Progenitor cell of endocrine pancreas (in vitro differentiated cells): Measurements from ENCODE around the gene CDH4. TPM values are rescaled to one million over a fixed set of nuclear protein-coding genes. Genes with fewer than 3 reads are reported as not detected.

Experiments
- DNase-seq: peaks from one replicate; pipeline ENCODE4 v3.0.0; 2021; ENCODE audit warnings: low spot score; ENCODE audit not compliant: unreplicated experiment
- H3K27ac Mint-ChIP-seq: 2 replicates; pipeline ENCODE4 v1.8.0; 2021; ENCODE audit warnings: mild to moderate bottlenecking, moderate library complexity, mixed read lengths
- H3K27me3 Mint-ChIP-seq: 2 replicates; pipeline ENCODE4 v1.8.0; 2021; ENCODE audit warnings: mixed read lengths
- H3K36me3 Mint-ChIP-seq: 2 replicates; pipeline ENCODE4 v1.8.0; 2022; ENCODE audit warnings: mixed read lengths; ENCODE audit not compliant: insufficient read depth
- H3K4me1 Mint-ChIP-seq: 2 replicates; pipeline ENCODE4 v1.8.0; 2021; ENCODE audit warnings: low read depth, mixed read lengths
- H3K4me3 Mint-ChIP-seq: 2 replicates; pipeline ENCODE4 v1.8.0; 2021; ENCODE audit warnings: low read depth, mild to moderate bottlenecking, moderate library complexity, mixed read lengths
- H3K9me3 Mint-ChIP-seq: 2 replicates; pipeline ENCODE4 v1.8.0; 2021; ENCODE audit warnings: low read depth, mixed read lengths
- total RNA-seq: library from RNA; stranded (reverse); gene quantifications from 2 replicates; pipeline ENCODE4 v1.2.1, GENCODE V29; 2021
- TF ChIP-seq, protein P1 (sequence below): fragments of 200-600 bp; sonication (generic); IDR thresholded peaks from one replicate; pipeline ENCODE4 v1.5.0; 2021; ENCODE audit warnings: antibody characterized with exemption, mild to moderate bottlenecking; ENCODE audit not compliant: unreplicated experiment

The CDH4 gene
- total RNA-seq, 1 donor from 2014 or later: 0.43 TPM

DNA sequence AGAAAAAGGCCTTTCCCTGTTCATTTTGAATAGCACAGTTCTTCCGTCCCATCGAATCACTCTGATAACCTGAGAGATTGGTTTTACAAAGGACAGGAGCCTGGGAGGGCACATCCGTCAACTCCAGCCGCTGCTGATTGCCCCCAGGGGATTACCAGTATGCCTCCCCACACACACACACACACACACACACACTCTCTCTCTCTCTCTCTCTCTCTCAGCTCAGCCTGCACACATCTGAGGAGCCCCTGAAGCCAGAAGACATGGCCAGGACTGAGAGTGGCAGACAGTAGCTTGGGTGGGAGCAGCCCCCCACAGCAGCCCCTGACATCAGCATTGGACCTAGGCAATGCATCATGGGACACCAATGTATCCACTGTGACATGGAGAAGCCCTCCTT lies 13.2 kb upstream of the CDH4 start:
- TF ChIP-seq, protein P1, sequence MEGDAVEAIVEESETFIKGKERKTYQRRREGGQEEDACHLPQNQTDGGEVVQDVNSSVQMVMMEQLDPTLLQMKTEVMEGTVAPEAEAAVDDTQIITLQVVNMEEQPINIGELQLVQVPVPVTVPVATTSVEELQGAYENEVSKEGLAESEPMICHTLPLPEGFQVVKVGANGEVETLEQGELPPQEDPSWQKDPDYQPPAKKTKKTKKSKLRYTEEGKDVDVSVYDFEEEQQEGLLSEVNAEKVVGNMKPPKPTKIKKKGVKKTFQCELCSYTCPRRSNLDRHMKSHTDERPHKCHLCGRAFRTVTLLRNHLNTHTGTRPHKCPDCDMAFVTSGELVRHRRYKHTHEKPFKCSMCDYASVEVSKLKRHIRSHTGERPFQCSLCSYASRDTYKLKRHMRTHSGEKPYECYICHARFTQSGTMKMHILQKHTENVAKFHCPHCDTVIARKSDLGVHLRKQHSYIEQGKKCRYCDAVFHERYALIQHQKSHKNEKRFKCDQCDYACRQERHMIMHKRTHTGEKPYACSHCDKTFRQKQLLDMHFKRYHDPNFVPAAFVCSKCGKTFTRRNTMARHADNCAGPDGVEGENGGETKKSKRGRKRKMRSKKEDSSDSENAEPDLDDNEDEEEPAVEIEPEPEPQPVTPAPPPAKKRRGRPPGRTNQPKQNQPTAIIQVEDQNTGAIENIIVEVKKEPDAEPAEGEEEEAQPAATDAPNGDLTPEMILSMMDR: no peak
- Mint-ChIP-seq H3K36me3 (no peaks in the 10 kb centered on the region), H3K27me3 (peaks cover 57% of the 10 kb centered on the region), H3K4me3 (no peak overlapping the region), H3K9me3 (no peaks in the 10 kb centered on the region), H3K4me1 (no peaks in the 10 kb centered on the region), H3K27ac (no peak overlapping the region)
- no peak for DNase-seq

DNA sequence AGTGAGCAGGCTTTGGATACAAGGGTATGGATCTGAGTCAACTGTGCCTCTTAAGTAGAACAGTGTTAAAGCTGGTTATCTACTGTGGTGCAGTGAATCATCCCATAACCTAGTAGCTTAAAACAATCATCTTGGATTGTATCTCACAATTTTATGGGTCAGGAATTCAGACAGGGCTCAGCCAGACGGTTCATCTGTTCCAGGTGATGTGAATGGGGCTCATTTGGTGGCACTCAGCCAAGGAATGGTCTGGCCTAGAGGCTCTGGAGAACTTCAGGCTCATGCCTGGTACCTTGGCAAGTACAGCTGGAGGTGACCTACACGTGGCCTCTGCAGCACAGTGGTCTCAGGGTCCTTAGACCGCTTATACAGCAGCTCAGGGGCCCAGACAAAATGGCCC lies 11.2 kb upstream of the CDH4 start:
- no peak for DNase-seq
- H3K4me1 Mint-ChIP-seq: no peaks in the 10 kb centered on the region
- TF ChIP-seq, protein P1: no peak
- peaks cover 69% of the 10 kb centered on the region for H3K27me3 Mint-ChIP-seq
- H3K27ac Mint-ChIP-seq: no peak overlapping the region
- H3K4me3 Mint-ChIP-seq: no peak overlapping the region
- no peaks in the 10 kb centered on the region for H3K9me3 Mint-ChIP-seq
- H3K36me3 Mint-ChIP-seq: no peaks in the 10 kb centered on the region

DNA sequence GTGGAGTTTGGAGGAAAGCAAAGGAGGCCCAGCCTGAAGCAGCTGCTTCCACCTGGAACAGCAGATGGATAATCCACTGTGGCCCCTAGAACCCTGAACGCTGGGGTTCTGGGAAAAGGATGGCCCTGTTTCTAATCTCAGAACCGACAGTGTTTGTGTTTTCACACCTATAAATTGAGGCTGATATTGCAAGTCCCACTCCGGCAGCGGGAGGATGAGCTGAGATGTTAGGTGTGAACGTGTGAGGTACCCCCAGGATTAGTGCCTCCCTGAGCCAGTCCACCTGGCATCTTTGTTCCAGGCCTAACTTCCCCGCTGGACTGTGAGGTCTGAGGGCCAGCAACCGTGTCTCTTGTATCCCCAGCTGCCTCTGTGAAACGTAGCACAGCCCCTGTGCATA lies 7.8 kb upstream of the CDH4 start:
- no peak overlapping the region for H3K27ac Mint-ChIP-seq
- H3K9me3 Mint-ChIP-seq: no peaks in the 10 kb centered on the region
- DNase-seq: no peak
- peaks cover 76% of the 10 kb centered on the region for H3K27me3 Mint-ChIP-seq
- TF ChIP-seq, protein P1: no peak
- H3K4me1 Mint-ChIP-seq: no peaks in the 10 kb centered on the region
- H3K4me3 Mint-ChIP-seq: no peak overlapping the region
- H3K36me3 Mint-ChIP-seq: no peaks in the 10 kb centered on the region

DNA sequence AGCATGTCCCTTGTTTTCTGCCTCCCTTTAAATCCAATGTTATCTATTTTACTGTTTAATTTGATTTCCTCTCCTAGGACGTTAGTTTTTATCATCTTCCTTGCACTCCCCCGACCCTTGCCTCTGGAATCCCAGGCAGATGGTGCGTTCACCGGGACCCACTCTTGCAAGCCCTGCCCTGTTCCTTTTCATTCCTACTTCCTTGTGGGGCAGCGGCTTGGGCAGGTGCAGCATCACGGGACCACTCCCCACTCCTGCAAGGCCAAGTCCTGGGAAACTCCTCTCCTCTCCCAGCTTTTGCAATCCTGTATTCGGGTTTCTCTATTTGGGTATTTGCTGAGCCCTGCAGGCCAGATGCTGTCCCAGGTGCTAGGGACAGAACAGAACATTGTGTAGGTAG lies 5.8 kb upstream of the CDH4 start:
- no peak overlapping the region for H3K27ac Mint-ChIP-seq
- TF ChIP-seq, protein P1: no peak
- no peaks in the 10 kb centered on the region for H3K4me1 Mint-ChIP-seq
- no peak for DNase-seq
- H3K36me3 Mint-ChIP-seq: no peaks in the 10 kb centered on the region
- no peaks in the 10 kb centered on the region for H3K9me3 Mint-ChIP-seq
- peaks cover 84% of the 10 kb centered on the region for H3K27me3 Mint-ChIP-seq
- no peak overlapping the region for H3K4me3 Mint-ChIP-seq

DNA sequence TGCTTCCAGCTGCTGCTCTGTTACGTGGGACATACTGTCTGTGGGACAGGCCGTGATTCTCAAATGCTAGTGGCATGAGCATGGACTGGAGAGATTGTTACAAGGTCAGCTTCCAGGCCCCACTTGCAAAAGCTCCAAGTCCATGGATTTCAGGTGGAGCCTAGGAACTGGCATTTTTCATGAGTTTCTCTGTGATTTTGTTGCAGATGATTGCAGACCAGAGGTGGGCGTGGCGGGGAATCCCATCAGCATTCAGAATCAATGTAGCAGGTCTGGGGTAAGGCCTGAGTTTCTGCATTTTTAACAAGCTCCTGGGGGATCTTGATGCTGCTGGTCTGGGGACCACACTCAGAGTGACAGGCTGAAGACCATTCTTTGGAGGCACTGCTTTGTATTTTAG lies 2.4 kb upstream of the CDH4 start:
- no peak for DNase-seq
- H3K9me3 Mint-ChIP-seq: no peaks in the 10 kb centered on the region
- peaks cover 2% of the 10 kb centered on the region for H3K4me1 Mint-ChIP-seq
- H3K27me3 Mint-ChIP-seq: peaks cover 78% of the 10 kb centered on the region
- no peaks in the 10 kb centered on the region for H3K36me3 Mint-ChIP-seq
- no peak overlapping the region for H3K27ac Mint-ChIP-seq
- H3K4me3 Mint-ChIP-seq: no peak overlapping the region
- TF ChIP-seq, protein P1: no peak
